ENCODE data around the gene CEP350. TPM values are rescaled to one million over a fixed set of nuclear protein-coding genes. Genes with fewer than 3 reads are reported as not detected.

The CEP350 gene
- polyA plus RNA-seq, 1 of the 3 experiments (the other 2 are of a cell fraction) = 2.9 TPM

GRCh38 chr1:180119837-180120236 lies 165.2 kb downstream of the CEP350 start (continued):
- no peak for TF ChIP-seq EP300 (IDR thresholded peaks at IDR 0.05; ENCODE audit: borderline replicate concordance in 1 of 2, low read depth in 1 of 2, low read length in 1 of 2)
- no peak for TF ChIP-seq POLR2AphosphoS5 (IDR thresholded peaks at IDR 0.05; ENCODE audit: low read depth, low read length)

DNA sequence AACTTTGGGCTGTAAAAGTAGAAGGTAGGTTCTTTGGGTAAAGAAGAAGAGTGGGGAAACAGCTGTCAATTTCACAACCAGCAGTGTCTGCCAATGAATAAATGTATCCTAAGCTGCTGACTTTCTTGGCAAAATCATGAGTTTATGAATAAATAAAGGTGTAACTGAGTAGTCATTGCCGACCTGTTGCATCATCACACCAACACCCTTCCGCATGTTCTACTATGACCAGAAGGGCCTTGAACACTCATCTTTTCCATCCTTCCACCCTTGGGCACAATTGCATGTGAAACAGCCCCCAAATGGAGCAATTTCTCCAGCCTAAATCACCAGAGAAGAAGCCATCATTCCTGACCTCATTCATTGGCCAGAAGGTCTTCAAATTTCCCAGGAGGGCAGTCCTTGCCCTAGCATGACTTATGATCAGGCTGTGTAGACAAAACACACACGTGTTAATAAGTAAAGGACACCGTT lies 168.9 kb downstream of the CEP350 start:
- H4K20me1 ChIP-seq (ENCODE audit: insufficient read depth) = no peaks in the 10 kb centered on the region
- TF ChIP-seq REST (IDR thresholded peaks at IDR 0.05; ENCODE audit: low read depth, low read length) (no peak), FOXJ3 (CRISPR knock-in tag; IDR thresholded peaks at IDR 0.05) (no peak), RAD21 (IDR thresholded peaks at IDR 0.05; ENCODE audit: low read length) (no peak), TCF12 (IDR thresholded peaks at IDR 0.05) (no peak), GATA2 (CRISPR knock-in tag; IDR thresholded peaks at IDR 0.05) (no peak), MAX (IDR thresholded peaks at IDR 0.05; ENCODE audit: low read depth) (no peak), SMC3 (IDR thresholded peaks at IDR 0.05; ENCODE audit: low read depth, low read length) (no peak), USF1 (IDR thresholded peaks at IDR 0.05; ENCODE audit: borderline replicate concordance, low read depth) (no peak), NRF1 (IDR thresholded peaks at IDR 0.05; ENCODE audit: low read depth, low read length) (no peak), RCOR1 (IDR thresholded peaks at IDR 0.05; ENCODE audit: low read length) (no peak), FOXM1 (IDR thresholded peaks at IDR 0.05; ENCODE audit: low read depth) (no peak)
- TF ChIP-seq, protein P1, sequence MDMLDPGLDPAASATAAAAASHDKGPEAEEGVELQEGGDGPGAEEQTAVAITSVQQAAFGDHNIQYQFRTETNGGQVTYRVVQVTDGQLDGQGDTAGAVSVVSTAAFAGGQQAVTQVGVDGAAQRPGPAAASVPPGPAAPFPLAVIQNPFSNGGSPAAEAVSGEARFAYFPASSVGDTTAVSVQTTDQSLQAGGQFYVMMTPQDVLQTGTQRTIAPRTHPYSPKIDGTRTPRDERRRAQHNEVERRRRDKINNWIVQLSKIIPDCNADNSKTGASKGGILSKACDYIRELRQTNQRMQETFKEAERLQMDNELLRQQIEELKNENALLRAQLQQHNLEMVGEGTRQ (IDR thresholded peaks at IDR 0.05; ENCODE audit: borderline replicate concordance, low read depth, low read length) = no peak
- TF ChIP-seq, protein P2, sequence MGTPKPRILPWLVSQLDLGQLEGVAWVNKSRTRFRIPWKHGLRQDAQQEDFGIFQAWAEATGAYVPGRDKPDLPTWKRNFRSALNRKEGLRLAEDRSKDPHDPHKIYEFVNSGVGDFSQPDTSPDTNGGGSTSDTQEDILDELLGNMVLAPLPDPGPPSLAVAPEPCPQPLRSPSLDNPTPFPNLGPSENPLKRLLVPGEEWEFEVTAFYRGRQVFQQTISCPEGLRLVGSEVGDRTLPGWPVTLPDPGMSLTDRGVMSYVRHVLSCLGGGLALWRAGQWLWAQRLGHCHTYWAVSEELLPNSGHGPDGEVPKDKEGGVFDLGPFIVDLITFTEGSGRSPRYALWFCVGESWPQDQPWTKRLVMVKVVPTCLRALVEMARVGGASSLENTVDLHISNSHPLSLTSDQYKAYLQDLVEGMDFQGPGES (IDR thresholded peaks at IDR 0.05; ENCODE audit: low read depth, low read length) = no peak
- TF ChIP-seq, protein P3, sequence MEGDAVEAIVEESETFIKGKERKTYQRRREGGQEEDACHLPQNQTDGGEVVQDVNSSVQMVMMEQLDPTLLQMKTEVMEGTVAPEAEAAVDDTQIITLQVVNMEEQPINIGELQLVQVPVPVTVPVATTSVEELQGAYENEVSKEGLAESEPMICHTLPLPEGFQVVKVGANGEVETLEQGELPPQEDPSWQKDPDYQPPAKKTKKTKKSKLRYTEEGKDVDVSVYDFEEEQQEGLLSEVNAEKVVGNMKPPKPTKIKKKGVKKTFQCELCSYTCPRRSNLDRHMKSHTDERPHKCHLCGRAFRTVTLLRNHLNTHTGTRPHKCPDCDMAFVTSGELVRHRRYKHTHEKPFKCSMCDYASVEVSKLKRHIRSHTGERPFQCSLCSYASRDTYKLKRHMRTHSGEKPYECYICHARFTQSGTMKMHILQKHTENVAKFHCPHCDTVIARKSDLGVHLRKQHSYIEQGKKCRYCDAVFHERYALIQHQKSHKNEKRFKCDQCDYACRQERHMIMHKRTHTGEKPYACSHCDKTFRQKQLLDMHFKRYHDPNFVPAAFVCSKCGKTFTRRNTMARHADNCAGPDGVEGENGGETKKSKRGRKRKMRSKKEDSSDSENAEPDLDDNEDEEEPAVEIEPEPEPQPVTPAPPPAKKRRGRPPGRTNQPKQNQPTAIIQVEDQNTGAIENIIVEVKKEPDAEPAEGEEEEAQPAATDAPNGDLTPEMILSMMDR (IDR thresholded peaks at IDR 0.05) = no peak
- WGBS (ENCODE audit: low lambda C conversion rate) = 58% methylated on average over 4 of the region's 4 CpGs
- H3F3A ChIP-seq (replicated peaks; ENCODE audit: insufficient read depth) = no peaks in the 10 kb centered on the region
- no peaks in the 10 kb centered on the region for H3K36me3 ChIP-seq (replicated peaks in 1 of 2; ENCODE audit: control insufficient read depth in 1 of 2, insufficient read depth in 2 of 2, low read length in 1 of 2)
- no peak overlapping the region for H3K4me2 ChIP-seq
- DNase-seq = no peak
- no peak overlapping the region for H3K9ac ChIP-seq
- H3K4me3 ChIP-seq (ENCODE audit: low read depth in 2 of 2, low read length in 1 of 2) = no peak overlapping the region
- no peaks in the 10 kb centered on the region for H3K79me2 ChIP-seq (ENCODE audit: insufficient read depth)
- no peaks in the 10 kb centered on the region for H3K9me2 ChIP-seq
- H3K27ac ChIP-seq (ENCODE audit: low read depth in 2 of 2, low read length in 1 of 2) = no peak overlapping the region
- H3K9me3 ChIP-seq = no peaks in the 10 kb centered on the region
- POLR2A ChIA-PET = no interaction called here
- no peaks in the 10 kb centered on the region for H3K4me1 ChIP-seq (ENCODE audit: control insufficient read depth in 1 of 2, insufficient read depth in 2 of 2, low read depth in 1 of 2, low read length in 1 of 2)
- no peak overlapping the region for H2AFZ ChIP-seq (ENCODE audit: low read depth)
- CTCF ChIA-PET = no interaction called here
- no peaks in the 10 kb centered on the region for H3K27me3 ChIP-seq (ENCODE audit: insufficient read depth)

Data from SK-N-SH (cell line).